ENCODE measurements around the gene QSER1.

DNA sequence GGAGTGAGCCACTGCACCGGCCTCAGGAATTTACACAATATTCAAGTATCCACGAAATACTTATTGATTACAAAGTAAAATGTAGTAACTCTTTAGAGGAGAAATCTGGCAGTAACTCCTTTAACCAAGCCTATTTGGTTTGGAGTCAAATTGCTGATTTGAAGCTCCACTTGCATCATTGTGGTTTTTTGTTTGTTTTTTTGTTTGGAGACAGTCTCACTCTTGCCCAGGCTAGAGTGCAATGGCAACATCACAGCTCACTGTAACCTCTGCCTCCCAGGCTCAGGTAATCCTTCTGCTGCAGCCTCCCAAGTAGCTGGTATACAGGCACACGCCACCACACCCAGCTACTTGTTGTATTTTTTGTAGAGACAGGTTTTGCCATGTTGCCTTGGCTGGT is 6.4 kb upstream of the QSER1 start:
- TF ChIP-seq, protein P1, sequence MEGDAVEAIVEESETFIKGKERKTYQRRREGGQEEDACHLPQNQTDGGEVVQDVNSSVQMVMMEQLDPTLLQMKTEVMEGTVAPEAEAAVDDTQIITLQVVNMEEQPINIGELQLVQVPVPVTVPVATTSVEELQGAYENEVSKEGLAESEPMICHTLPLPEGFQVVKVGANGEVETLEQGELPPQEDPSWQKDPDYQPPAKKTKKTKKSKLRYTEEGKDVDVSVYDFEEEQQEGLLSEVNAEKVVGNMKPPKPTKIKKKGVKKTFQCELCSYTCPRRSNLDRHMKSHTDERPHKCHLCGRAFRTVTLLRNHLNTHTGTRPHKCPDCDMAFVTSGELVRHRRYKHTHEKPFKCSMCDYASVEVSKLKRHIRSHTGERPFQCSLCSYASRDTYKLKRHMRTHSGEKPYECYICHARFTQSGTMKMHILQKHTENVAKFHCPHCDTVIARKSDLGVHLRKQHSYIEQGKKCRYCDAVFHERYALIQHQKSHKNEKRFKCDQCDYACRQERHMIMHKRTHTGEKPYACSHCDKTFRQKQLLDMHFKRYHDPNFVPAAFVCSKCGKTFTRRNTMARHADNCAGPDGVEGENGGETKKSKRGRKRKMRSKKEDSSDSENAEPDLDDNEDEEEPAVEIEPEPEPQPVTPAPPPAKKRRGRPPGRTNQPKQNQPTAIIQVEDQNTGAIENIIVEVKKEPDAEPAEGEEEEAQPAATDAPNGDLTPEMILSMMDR (IDR thresholded peaks at IDR 0.05; ENCODE audit: low read depth, low read length, poor library complexity, severe bottlenecking), result no peak
- TF ChIP-seq EZH2phosphoT487 (IDR thresholded peaks at IDR 0.05; ENCODE audit: borderline replicate concordance, low read length), result no peak
